ENCODE results near the gene KRT7.

Gene KRT7

DNA sequence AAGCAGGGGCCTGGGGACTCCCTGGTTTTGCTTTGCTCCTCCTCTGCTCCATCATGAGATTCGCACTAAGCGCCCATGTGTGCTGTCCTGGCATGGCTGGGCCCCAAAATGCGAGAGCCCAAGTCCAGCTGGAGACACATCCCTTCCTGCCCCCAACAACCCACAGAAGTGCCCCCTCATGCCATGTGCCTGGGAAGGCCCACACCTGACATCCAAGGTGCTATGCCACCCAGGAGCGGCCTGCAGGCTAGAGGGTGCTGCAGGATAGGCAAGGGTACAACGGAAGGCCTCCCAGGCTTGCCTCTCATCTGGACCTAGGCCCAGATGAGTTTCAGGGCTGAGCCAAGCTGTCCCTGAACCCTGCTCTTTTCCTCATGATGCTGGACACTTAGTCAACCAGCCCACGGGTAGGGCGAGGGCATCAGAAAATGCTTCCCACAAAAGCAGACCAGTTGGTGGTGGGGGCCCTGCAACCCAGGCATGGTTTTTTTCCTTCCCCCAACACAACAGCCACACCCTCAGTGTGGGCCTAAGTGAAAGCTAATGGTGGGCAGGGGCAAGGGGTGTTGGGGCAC, 28.0 kb upstream of the KRT7 start:
- TF ChIP-seq, protein P1, sequence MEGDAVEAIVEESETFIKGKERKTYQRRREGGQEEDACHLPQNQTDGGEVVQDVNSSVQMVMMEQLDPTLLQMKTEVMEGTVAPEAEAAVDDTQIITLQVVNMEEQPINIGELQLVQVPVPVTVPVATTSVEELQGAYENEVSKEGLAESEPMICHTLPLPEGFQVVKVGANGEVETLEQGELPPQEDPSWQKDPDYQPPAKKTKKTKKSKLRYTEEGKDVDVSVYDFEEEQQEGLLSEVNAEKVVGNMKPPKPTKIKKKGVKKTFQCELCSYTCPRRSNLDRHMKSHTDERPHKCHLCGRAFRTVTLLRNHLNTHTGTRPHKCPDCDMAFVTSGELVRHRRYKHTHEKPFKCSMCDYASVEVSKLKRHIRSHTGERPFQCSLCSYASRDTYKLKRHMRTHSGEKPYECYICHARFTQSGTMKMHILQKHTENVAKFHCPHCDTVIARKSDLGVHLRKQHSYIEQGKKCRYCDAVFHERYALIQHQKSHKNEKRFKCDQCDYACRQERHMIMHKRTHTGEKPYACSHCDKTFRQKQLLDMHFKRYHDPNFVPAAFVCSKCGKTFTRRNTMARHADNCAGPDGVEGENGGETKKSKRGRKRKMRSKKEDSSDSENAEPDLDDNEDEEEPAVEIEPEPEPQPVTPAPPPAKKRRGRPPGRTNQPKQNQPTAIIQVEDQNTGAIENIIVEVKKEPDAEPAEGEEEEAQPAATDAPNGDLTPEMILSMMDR (IDR thresholded peaks at IDR 0.05; ENCODE audit: insufficient read depth, low read depth, low read length, missing control alignments): no peak
- DNase-seq (ENCODE audit: low read depth): no peak
- no peak overlapping the region for H3K4me3 ChIP-seq (ENCODE audit: low read depth, low read length)

- H3K4me3 ChIP-seq (ENCODE audit: low read depth, low read length): no peak overlapping the region
- TF ChIP-seq, protein P1 (IDR thresholded peaks at IDR 0.05; ENCODE audit: insufficient read depth, low read depth, low read length, missing control alignments): no peak
- DNase-seq (ENCODE audit: low read depth): no peak
These were observed 27.3 kb upstream of the KRT7 start for GRCh38 chr12:52205612-52206303.

GRCh38 chr12:52206304-52207040, 26.6 kb upstream of the KRT7 start:
- no peak for DNase-seq (ENCODE audit: low read depth)
- TF ChIP-seq, protein P1 (IDR thresholded peaks at IDR 0.05; ENCODE audit: insufficient read depth, low read depth, low read length, missing control alignments): no peak

DNA sequence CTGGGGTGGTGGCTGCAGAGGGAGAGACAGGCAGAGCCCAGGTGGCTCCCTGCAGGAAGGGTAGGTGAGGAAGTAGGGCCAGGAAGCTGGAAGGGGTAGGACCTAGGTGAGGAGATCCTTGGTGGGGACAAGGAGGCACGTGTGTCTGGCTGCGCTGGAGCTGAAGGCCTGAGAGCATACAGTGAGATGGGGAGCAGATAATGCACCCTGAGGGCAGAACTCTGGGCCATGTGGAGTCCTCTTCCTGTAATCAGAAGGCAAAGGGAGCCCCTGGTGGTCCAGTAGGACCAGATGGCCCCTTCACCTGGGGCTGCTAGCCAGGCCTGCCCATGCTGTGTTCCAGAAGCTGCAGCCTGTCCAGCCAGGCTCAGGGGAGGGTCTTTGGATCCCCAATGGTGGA, 25.9 kb upstream of the KRT7 start:
- no peak for DNase-seq (ENCODE audit: low read depth)
- TF ChIP-seq, protein P1 (IDR thresholded peaks at IDR 0.05; ENCODE audit: insufficient read depth, low read depth, low read length, missing control alignments): no peak
- H3K4me3 ChIP-seq (ENCODE audit: low read depth, low read length): no peak overlapping the region

More at GRCh38 chr12:52206304-52207040, 26.6 kb upstream of the KRT7 start:
- no peak overlapping the region for H3K4me3 ChIP-seq (ENCODE audit: low read depth, low read length)

DNA sequence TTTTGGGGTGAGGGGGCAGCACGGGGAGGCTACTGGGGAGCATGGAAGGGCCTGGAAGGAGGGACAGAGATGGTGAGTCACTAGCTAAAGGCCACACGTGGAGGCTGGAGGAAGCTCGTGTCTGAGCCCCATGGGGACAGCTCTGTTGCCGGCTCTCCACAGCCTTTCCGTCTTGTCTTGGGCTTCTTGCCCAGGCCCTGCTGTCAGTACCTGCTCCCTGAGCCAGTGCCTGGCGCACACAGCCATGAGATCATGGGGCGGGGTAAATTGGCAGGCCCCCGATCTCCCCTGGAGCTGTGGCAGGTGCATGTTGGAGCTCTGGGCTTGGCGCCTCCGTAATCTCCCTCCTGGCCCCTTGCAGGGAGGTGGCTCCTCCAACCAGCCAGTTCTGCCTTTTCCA, 25.1 kb upstream of the KRT7 start:
- no peak overlapping the region for H3K4me3 ChIP-seq (ENCODE audit: low read depth, low read length)
- TF ChIP-seq, protein P1 (IDR thresholded peaks at IDR 0.05; ENCODE audit: insufficient read depth, low read depth, low read length, missing control alignments): no peak
- DNase-seq (ENCODE audit: low read depth): no peak

GRCh38 chr12:52208424-52209165, 24.4 kb upstream of the KRT7 start:
- no peak for DNase-seq (ENCODE audit: low read depth)
- no peak overlapping the region for H3K4me3 ChIP-seq (ENCODE audit: low read depth, low read length)
- TF ChIP-seq, protein P1 (IDR thresholded peaks at IDR 0.05; ENCODE audit: insufficient read depth, low read depth, low read length, missing control alignments): no peak

Data from GM12865 (cell line).